DMS53 (cell line): ENCODE data around the gene ACTA2.

ENCODE experiments used
- DNase-seq: peaks from one replicate; lab custom pipeline; 2025; lab: John Stamatoyannopoulos, UW

ACTA2 gene

DNA sequence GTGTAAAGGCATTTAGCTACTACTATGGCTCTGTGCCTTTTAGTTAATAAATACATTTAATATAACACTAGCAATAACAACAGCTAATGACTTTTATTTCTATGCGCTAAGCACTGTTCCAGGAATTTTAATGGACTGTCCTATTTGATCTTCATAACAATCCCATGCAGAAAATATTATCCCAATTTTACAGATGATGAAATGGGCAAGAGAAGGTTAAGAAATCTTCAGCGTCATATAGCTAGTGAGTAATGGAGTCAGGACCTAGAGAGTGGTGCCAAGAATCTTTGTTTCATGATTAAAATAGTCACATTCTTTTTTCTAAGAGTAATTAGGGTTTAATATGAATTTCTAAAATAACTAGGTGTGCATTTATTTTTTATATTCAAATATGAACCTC lies 32.4 kb downstream of the ACTA2 start:
- DNase-seq = no peak

DNA sequence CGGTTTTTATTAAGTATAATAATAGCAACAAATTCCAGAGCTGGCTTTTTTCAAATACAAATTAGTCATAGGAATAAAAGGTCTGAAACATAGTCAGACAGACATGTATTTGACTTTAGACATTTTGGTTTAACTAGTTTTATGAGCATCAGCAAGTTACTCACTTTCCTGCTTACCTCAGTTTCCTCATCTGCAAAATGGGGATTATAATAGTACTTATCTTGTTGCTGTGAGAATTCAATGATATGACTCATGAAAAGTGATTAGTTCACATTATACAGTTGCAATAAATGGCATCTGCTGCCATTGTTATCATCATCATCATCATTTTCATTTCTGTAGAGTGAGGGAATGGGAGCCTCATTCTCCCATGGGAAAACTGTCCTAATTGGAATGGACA lies 33.5 kb downstream of the ACTA2 start:
- DNase-seq = no peak

DNA sequence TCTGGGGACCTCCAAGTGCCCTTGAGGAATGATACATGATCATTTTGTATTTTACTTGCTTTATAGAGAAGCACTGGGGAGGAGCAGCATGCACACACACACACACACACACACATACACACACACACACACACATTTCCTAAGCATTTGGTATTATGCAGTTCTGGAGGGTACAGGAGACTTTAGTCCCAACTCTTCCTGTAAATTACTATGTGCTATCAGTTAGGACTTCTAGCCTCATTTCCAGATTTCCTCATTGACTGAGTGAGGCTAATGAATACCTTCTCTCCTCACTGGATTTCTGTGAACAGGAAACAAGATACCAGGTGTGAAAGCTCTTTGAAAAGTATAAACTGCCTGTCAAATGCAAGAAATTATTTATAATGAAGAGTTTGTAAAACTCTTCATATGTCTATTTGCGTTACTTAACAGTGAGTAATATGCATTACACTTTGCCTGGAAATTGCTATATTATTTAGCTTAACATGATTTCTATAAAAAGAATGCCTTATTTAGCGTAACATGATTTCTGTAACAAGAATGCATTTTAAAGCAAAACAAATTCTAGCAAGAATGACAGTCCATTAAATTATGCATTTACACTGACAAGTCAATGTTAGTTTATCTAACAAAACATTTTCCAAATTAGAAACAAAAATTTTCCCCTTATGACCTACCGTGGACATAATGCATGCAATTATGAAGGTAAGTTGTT lies 34.2 kb downstream of the ACTA2 start:
- DNase-seq = no peak

DNA sequence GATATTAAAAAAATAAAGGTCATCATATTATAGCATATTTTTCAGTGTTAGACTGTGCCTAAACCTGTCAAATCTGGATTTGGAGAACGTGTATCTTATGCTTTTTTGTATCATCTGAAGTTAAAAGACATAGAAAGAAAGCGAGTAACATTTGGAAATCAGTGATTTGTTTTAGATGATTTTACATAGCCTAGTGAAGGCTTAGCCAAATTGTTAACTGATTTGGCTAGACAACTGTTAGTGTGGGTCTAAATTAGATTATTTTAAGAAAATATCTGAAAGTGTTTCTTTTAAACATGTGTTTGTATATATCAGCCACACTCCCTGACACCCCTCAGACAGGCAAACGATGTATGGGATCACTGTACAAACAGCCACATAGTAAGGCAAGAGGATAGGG lies 35.6 kb downstream of the ACTA2 start:
- no peak for DNase-seq

DNA sequence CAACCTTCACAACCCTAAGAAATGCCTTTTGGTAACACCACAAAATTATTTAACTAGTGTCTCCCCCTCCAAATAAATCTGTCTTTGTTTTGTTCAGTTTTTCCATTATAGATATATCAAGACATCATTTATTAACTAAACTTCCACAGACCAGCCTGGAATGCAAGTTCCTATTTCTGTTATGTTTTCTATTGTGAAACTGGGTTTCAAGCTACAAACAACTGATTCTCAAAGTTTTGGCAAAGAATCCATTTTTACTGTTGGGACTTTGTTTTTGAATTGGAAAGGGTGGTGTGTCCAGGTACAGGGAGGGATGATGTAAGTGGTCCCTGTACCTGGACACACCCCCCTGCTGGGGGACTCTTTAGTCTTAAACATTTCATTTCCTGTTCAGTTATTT lies 36.3 kb downstream of the ACTA2 start:
- no peak for DNase-seq

DNA sequence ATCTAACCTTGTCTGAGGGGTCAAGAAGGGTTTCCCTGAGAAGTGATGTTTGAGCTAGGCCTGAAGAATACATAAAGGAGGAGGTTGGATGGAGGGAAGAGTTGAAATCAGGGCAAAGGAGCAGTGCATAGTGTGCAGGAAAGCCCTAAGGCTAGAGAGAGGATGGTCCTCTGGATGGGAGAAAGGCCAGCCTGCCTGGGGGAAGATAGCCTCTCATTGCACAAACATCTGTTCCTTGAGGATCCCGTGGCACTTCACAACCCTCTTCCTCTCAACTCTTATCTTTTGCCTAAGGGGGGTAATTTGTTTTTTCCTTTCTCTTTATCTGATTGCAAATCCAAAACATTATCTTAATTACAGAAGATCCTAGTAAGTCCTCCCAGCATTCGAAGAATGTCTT lies 36.8 kb downstream of the ACTA2 start:
- DNase-seq = no peak

DNA sequence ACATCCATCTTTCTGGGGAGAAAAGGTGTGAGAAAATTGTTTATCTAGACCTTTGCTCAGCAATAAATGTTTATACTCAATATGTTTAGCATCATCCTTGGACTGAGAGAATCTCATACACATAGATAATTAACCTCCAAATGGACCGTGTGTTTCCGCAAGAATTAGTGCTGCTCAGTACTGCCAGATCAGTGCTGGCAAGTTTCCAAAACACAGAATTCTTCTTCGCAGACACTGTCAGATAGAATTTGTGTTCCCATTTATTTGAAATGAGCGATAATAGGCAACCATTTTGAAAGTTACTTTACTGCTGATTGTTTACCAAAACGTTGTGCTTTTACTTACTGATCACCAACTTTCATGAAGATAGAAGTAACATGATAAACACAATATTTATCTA lies 38.8 kb downstream of the ACTA2 start:
- DNase-seq = no peak

DNA sequence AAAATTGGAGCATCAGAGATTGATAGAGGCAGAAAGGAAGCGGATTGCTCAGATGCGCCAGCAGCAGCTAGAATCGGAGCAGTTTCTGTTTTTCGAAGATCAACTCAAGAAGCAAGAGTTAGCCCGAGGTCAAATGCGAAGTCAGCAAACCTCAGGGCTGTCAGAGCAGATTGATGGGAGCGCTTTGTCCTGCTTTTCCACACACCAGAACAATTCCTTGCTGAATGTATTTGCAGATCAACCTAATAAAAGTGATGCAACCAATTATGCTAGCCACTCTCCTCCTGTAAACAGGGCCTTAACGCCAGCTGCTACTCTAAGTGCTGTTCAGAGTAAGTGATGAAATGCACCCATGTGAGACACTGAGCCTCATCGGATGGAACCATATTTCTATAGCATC lies 39.4 kb downstream of the ACTA2 start:
- peak; percentile 69 for DNase-seq

DNA sequence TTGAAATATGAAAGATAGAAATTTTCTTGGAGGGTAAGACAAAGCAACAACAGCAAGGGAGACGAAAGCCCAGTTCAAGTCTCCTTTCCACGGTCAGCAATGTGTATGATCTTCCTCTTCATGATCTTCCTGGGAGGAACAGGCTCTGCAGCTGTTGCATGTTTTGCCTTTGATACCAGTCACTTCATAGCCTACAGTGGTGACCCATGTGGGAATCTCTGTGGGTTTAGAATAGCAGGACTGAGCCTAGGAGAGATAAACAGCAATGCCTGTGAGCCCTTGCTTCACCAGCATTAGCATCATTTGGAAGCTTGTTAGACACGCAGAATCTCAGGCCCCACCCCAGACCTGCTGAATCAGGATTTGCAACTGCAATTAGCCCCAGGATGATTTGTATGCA lies 40.7 kb downstream of the ACTA2 start:
- no peak for DNase-seq

DNA sequence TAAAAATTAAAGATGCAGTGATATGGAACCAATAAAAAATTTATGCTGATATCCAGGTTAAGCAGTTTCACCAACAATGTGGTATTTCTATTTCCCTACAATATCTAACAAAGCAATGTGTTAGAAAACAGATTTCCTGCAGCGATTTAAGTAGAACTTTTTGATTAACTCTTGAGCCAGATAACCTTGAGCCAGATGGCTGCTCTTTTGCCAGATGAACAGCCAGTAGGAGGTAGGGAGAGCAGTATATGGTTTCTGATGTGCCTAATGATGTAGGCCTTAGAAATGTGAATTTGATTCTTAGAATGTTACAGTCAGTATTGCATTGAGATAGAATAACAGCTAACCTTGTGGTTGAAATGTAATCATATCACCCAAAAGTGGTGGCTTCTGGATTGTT lies 41.5 kb downstream of the ACTA2 start:
- no peak for DNase-seq

DNA sequence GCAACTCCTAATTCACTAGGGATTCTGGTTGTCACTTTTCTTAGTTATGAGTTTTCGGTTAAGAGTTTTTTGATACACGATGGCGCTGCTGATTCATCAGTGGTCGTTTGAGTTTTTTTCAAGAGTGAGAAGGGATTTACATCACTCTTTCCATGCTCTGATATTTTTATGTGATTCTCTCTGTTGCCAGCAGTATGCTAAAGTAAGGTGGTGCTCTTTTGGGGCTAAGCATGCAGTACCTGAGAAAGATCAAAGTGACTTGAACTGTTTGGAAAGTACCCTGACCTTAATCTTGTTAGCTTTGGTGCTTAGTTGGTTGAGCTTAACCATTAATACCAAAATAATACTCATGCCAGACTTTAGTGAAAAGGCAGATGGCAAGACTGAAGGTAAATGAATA lies 44.4 kb downstream of the ACTA2 start:
- DNase-seq = no peak

DNA sequence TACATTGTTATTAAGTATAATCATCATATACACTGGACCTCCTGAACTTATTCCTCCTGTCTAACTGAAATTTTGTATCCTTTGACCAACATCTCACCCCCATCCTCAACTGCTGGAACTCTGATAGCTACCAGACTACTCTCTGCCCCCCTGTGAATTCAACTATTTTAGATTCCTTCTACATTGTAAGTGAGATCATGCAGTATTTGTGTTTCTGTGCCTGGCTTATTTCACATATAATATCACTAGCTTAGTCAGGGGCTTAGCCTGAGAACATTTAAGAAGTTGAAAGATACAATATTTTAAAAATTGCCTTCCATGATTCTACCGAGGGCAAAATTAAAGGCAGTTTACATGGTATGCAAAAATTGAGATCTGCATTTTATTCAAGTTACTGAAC lies 45.7 kb downstream of the ACTA2 start:
- no peak for DNase-seq

DNA sequence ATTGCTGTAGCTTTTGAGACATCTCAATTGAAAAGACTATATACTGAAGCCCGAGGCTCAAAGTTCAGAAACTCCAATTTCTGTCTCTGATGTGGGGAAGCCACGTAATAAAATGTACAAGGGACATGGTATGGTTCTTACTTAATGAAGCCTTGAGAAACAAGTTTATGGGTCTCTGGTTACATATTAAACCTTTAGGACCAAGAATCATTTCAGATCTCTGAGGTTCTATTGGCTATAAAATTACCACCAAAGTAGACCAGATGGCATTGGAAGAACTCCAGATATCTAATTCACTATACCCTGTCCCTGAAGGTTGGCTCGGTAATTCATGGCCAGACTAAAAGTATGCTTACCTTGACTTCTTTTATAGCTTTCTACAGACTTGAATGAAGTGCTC lies 48.9 kb downstream of the ACTA2 start:
- DNase-seq = no peak

DNA sequence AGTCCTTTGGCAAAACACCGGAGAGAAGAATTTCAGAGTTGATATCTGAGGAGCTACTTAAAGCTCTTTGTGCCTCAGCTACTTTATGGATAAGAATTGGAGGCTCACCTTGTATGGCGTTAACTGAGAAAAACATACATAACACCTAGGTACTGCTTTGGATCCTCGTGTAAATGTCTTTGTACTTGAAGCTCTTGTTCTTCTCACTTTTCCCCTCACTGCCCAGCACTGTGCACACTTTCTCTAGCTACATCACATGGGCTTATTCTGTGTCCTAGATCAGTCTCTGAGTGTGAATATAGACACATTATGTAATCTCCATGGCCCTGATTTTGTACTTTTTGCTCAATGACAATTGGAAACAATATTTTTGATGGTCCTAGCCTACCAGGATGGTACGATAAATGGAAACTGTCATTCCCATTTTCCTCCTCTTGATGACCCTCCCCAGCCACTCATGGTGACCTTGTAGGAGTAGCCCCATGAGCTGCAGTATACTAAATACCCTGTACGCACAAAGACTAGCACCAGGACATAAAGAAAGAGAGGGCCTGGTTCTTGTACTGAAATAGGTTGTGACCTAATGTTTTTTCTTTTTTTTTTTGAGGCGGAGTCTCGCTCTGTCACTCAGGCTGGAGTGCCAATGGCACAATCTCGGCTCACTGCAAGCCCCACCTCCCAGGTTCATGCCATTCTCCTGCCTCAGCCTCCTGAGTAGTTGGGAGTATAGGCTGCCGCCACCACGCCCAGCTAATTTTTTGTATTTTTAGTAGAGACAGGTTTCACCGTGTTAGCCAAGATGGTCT lies 50.4 kb downstream of the ACTA2 start:
- no peak for DNase-seq

DNA sequence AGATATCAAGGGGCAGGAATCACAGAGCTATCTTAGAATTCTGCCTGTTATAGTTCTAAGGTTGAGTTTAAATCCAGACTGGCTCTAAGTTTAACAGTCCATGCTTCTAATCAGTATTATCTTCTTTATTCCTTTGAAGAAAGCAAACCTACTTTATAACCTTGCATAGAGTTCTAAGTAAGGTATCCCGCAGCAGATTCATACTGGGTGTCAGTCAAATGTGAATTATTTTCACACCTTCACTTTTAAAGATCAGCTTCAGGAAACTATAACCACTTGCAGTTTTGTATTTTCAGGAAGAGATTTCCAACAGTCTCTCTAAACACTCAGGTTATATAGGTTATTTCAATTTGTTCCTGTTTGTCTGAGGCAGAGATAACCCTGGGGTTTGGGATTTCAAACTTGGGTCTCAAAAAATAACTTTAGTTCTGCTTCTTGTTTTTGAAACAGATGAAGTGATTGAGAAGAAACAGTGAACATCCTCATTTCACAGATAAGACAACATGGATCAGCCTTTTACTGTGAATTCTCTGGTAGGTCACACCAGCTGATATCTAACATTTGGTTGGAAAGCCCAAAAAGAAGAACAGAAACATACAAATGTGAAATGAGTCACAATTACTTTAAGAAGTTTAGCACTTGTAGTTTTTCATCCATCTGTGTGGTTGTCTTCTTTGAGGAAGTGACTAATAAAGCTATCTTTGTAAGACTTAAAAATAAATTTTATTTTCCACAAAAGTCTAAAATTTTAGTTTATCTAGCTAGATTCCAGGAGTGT lies 51.2 kb downstream of the ACTA2 start:
- DNase-seq = no peak

DNA sequence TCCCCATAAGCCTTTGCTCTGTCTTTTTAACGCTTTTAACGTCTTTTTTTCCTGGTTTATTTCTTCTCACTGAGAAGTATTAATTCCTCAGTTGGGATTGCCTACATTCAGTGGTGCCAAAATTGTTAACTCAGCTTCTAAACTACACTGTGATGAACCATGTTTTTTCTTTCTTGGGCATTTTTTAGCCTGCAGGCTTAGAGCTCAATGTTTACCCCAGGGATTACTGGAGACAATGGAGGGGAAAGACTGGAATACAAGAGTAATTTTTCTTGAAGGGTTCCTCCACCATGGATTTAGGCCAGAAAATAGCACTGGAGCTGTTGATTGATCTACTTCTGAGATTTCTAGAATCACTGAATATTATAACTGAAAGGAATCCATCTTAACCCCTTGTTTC lies 52.7 kb downstream of the ACTA2 start:
- DNase-seq = no peak

DNA sequence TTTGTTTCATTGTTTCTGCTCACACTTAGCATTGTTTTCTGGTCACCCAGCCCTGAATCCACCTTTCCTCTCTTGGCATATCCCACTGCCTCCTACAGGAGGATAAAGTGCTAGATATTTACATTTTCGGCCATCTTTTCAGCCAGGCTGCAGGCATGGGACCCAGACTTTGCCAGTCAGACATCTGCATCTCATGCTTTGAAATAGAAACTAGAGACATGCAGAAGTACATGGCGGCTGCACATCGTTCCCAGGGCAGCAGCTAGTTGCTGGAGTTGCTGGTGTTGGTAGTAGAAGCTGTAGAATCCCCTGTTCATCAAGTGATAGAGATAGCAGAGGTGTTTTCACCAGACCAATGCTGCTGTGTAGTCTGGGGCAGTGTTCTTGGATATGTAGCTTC lies 53.8 kb downstream of the ACTA2 start:
- DNase-seq = no peak

DNA sequence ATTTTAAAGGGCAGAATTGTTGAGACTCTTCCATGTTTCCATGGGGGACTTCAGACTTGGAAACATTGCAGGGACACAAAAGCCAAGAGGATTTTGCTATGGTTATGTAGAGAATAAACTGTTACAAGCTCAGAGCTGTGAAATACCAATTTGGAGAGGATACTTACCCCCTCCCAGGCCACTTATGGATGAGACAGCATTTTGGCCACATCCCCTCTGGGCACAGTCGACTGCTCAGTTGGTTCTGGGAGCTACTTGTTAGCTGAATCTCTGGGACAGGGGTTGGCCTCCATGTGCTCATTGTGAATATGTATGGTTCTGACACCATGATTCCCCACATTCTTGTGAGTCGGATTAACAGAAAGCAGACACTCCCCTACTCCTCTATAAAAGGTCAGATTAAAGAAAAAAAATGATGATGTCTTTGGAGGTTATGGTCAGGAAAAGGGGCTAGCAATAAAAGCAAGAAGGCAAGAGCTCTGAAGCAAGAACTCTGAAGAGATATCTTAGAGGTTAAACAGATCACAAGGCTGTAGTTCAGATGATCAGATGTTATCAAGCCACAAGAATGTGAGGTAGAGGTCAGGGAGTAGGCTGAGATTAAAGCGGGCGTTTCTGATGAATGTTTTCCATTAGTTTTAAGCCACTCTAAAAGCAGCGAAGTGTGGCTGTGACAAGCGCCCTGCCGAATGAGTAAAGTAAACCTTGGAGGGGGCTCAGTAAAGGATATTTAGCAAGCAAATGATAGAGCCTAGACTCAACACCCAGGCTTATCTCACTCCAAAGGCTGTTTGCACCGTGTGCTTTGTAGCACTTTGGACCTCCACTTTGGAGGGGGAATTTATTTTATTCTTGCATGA lies 55.3 kb downstream of the ACTA2 start:
- DNase-seq = peak; percentile 10

DNA sequence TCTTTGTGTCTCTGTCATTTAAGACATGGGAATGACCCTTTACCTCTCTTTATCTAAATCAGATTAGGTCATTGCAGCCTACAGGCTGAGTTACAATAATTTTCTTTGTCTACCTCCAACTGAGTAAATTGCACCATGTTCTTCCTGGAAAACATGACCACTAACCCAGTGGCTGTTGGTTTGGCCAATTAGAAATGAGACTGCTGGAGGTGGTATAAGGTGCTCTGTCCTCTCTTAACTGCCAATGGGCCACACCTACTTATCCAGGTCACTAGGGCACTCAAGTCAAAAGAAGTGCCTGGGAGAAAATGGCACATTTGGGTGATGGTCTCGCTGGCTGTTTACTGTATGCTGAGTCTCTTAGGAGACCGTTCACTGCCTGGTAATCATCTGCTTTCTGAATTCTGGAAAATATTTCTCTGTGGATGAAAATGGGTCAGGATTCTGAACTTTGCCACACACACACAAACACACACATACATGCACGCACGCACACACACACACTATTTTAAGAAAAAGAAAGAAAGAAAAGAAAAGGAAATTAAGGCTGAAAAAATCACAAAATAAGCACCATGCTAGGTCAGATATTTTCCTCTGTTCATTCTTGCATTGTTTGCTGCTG lies 56.1 kb downstream of the ACTA2 start:
- DNase-seq = no peak

DNA sequence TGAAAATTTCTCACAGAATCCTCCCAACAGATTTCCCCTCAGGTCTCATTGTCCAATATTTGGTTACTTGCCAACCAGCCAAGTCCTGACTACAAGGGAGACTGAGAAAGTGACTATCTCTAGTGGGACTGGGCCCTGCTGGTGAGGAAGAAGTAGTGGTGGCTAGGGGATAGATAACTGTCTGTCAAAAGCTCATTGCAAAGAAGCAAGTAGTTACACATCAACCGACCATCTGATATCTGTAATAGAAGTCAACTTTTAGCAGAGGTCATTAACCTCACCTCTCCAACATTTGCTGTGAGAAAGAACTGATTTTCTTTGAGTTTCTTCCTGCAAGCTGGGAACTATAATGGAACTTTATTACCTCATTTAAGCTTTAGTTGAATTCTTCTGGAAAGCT lies 57.3 kb downstream of the ACTA2 start:
- DNase-seq = no peak

DNA sequence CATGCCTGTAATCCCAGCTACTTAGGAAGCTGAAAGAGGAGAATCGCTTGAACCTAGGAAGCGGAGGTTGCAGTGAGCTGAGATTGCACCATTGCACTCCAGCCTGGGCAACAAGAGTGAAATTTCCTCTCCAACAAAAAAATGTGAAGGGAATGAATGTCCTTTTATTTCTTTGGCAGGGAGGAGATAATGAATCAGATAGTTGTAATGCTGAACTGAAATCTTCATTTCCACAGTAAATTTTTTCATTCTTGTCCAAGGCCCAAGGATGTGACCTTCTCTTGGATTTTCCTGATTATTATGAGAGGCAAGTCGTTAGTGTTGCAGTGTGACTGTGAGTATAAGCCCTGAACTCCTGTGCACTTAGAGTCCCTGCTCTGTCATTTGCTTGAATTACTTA lies 59.0 kb downstream of the ACTA2 start:
- no peak for DNase-seq
